GM04504 (cell line): Measurements from ENCODE around the gene AKAP13.

Source experiments
- DNase-seq: peaks from one replicate; pipeline ENCODE4 v3.0.0-alpha.2; 2012; ENCODE audit warnings: low read depth

Gene AKAP13

GRCh38 chr15:85389306-85389650 is 8.9 kb downstream of the AKAP13 start:
- no peak for DNase-seq

- DNase-seq = no peak
These were observed 9.4 kb downstream of the AKAP13 start for GRCh38 chr15:85389772-85390171.

GRCh38 chr15:85393210-85393609 is 12.8 kb downstream of the AKAP13 start:
- no peak for DNase-seq

GRCh38 chr15:85394554-85395333 is 14.3 kb downstream of the AKAP13 start:
- DNase-seq = no peak

GRCh38 chr15:85396554-85396953 is 16.2 kb downstream of the AKAP13 start:
- no peak for DNase-seq

- DNase-seq = no peak
These were observed 16.7 kb downstream of the AKAP13 start for GRCh38 chr15:85397151-85397550.

- DNase-seq = no peak
These were observed 17.5 kb downstream of the AKAP13 start for GRCh38 chr15:85397926-85398325.

- no peak for DNase-seq
These were observed 18.4 kb downstream of the AKAP13 start for GRCh38 chr15:85398822-85399221.

- no peak for DNase-seq
These were observed 19.2 kb downstream of the AKAP13 start for GRCh38 chr15:85399627-85400026.

GRCh38 chr15:85400606-85401005 is 20.2 kb downstream of the AKAP13 start:
- no peak for DNase-seq

- no peak for DNase-seq
These were observed 20.8 kb downstream of the AKAP13 start for GRCh38 chr15:85401108-85401774.

GRCh38 chr15:85402195-85402881 is 21.9 kb downstream of the AKAP13 start:
- DNase-seq = no peak

- DNase-seq = no peak
These were observed 23.3 kb downstream of the AKAP13 start for GRCh38 chr15:85403745-85404144.

GRCh38 chr15:85404176-85404917 is 23.9 kb downstream of the AKAP13 start:
- no peak for DNase-seq

- DNase-seq = no peak
These were observed 24.8 kb downstream of the AKAP13 start for GRCh38 chr15:85404918-85405866.

GRCh38 chr15:85406916-85407315 is 26.5 kb downstream of the AKAP13 start:
- DNase-seq = no peak

- DNase-seq = peak; percentile 46
These were observed 27.2 kb downstream of the AKAP13 start for GRCh38 chr15:85407421-85408269.

GRCh38 chr15:85408270-85408746 is 27.9 kb downstream of the AKAP13 start:
- DNase-seq = no peak

GRCh38 chr15:85412066-85412465 is 31.7 kb downstream of the AKAP13 start:
- no peak for DNase-seq
